Measurements from ENCODE around the gene RAPGEF2.

RAPGEF2 gene

GRCh38 chr4:159144112-159144694, 41.3 kb downstream of the RAPGEF2 start:
- no peak overlapping the region for H3K4me2 ChIP-seq (ENCODE audit: low read length, poor library complexity, severe bottlenecking)
- H3K36me3 ChIP-seq (ENCODE audit: control insufficient read depth in 1 of 2, insufficient read depth in 2 of 2, low read depth in 1 of 2, low read length in 2 of 2), result no peaks in the 10 kb centered on the region
- peaks cover 10% of the 10 kb centered on the region for H3K79me1 ChIP-seq (replicated peaks; ENCODE audit: low read length, poor library complexity, severe bottlenecking)
- no peak overlapping the region for H4K91ac ChIP-seq (ENCODE audit: low read length)
- H3K27ac ChIP-seq (ENCODE audit: low read length, poor library complexity, severe bottlenecking), result no peak overlapping the region
- no peak overlapping the region for H2AK5ac ChIP-seq (ENCODE audit: low read length, severe bottlenecking)
- H3K9ac ChIP-seq (ENCODE audit: low read length), result no peak overlapping the region
- no peak overlapping the region for H3K23ac ChIP-seq (ENCODE audit: low read length in 2 of 2)
- no peak overlapping the region for H3K14ac ChIP-seq (ENCODE audit: low read length in 2 of 2)
- no peak for DNase-seq
- no peak overlapping the region for H3K18ac ChIP-seq (ENCODE audit: low read depth in 1 of 2, low read length in 2 of 2)
- 100% methylated on average over 3 of the region's 4 CpGs for WGBS
- H2AFZ ChIP-seq (ENCODE audit: low read depth, low read length), result no peak overlapping the region
- H3K27me3 ChIP-seq (ENCODE audit: control insufficient read depth in 1 of 2, insufficient read depth in 1 of 2, low read length in 2 of 2), result no peaks in the 10 kb centered on the region
- no peak overlapping the region for H2BK120ac ChIP-seq (ENCODE audit: low read depth, low read length)
- peaks cover 2% of the 10 kb centered on the region for H3K4me1 ChIP-seq (ENCODE audit: control insufficient read depth, insufficient read depth, low read depth, low read length)
- H3K9me3 ChIP-seq (ENCODE audit: control insufficient read depth, low read length), result no peaks in the 10 kb centered on the region
- no peak overlapping the region for H3K4ac ChIP-seq (ENCODE audit: low read depth in 1 of 2, low read length in 2 of 2)
- H3K4me3 ChIP-seq (ENCODE audit: insufficient read depth in 1 of 2, low read depth in 1 of 2, low read length in 2 of 2), result no peak overlapping the region
- H2BK5ac ChIP-seq (ENCODE audit: low read depth, low read length, poor library complexity, severe bottlenecking), result no peak overlapping the region
- no peak overlapping the region for H2BK15ac ChIP-seq (ENCODE audit: low read depth, poor library complexity, severe bottlenecking)
- H4K8ac ChIP-seq (ENCODE audit: low read length), result no peak overlapping the region
- H2BK12ac ChIP-seq (ENCODE audit: low read length in 2 of 2), result no peak overlapping the region

GRCh38 chr4:159145318-159145991, 42.6 kb downstream of the RAPGEF2 start:
- Histone ChIP-seq H3K18ac (ENCODE audit: low read depth in 1 of 2, low read length in 2 of 2) (no peak overlapping the region), H3K14ac (ENCODE audit: low read length in 2 of 2) (no peak overlapping the region), H3K27me3 (ENCODE audit: control insufficient read depth in 1 of 2, insufficient read depth in 1 of 2, low read length in 2 of 2) (no peaks in the 10 kb centered on the region), H3K9ac (ENCODE audit: low read length) (no peak overlapping the region), H2BK120ac (ENCODE audit: low read depth, low read length) (no peak overlapping the region), H3K9me3 (ENCODE audit: control insufficient read depth, low read length) (no peaks in the 10 kb centered on the region), H2BK5ac (ENCODE audit: low read depth, low read length, poor library complexity, severe bottlenecking) (no peak overlapping the region), H3K27ac (ENCODE audit: low read length, poor library complexity, severe bottlenecking) (no peak overlapping the region), H4K8ac (ENCODE audit: low read length) (no peak overlapping the region), H2BK15ac (ENCODE audit: low read depth, poor library complexity, severe bottlenecking) (no peak overlapping the region), H3K4me3 (ENCODE audit: insufficient read depth in 1 of 2, low read depth in 1 of 2, low read length in 2 of 2) (no peak overlapping the region), H4K91ac (ENCODE audit: low read length) (no peak overlapping the region), H2BK12ac (ENCODE audit: low read length in 2 of 2) (no peak overlapping the region), H2AFZ (ENCODE audit: low read depth, low read length) (no peak overlapping the region), H3K4ac (ENCODE audit: low read depth in 1 of 2, low read length in 2 of 2) (no peak overlapping the region), H3K4me1 (ENCODE audit: control insufficient read depth, insufficient read depth, low read depth, low read length) (peaks cover 2% of the 10 kb centered on the region), H2AK5ac (ENCODE audit: low read length, severe bottlenecking) (no peak overlapping the region), H3K79me1 (replicated peaks; ENCODE audit: low read length, poor library complexity, severe bottlenecking) (peaks cover 12% of the 10 kb centered on the region), H3K23ac (ENCODE audit: low read length in 2 of 2) (no peak overlapping the region), H3K36me3 (ENCODE audit: control insufficient read depth in 1 of 2, insufficient read depth in 2 of 2, low read depth in 1 of 2, low read length in 2 of 2) (no peaks in the 10 kb centered on the region), H3K4me2 (ENCODE audit: low read length, poor library complexity, severe bottlenecking) (no peak overlapping the region)
- 99% methylated on average over 4 of the region's 4 CpGs for WGBS
- DNase-seq, result no peak

GRCh38 chr4:159145992-159146330, 43.1 kb downstream of the RAPGEF2 start:
- Histone ChIP-seq H2BK12ac (ENCODE audit: low read length in 2 of 2) (no peak overlapping the region), H3K9ac (ENCODE audit: low read length) (no peak overlapping the region), H3K36me3 (ENCODE audit: control insufficient read depth in 1 of 2, insufficient read depth in 2 of 2, low read depth in 1 of 2, low read length in 2 of 2) (no peaks in the 10 kb centered on the region), H2BK120ac (ENCODE audit: low read depth, low read length) (no peak overlapping the region), H2AK5ac (ENCODE audit: low read length, severe bottlenecking) (no peak overlapping the region), H3K18ac (ENCODE audit: low read depth in 1 of 2, low read length in 2 of 2) (no peak overlapping the region), H3K27ac (ENCODE audit: low read length, poor library complexity, severe bottlenecking) (no peak overlapping the region), H3K4me1 (ENCODE audit: control insufficient read depth, insufficient read depth, low read depth, low read length) (no peaks in the 10 kb centered on the region), H4K8ac (ENCODE audit: low read length) (no peak overlapping the region), H3K14ac (ENCODE audit: low read length in 2 of 2) (no peak overlapping the region), H2BK15ac (ENCODE audit: low read depth, poor library complexity, severe bottlenecking) (no peak overlapping the region), H4K91ac (ENCODE audit: low read length) (no peak overlapping the region), H3K9me3 (ENCODE audit: control insufficient read depth, low read length) (no peaks in the 10 kb centered on the region), H3K79me1 (replicated peaks; ENCODE audit: low read length, poor library complexity, severe bottlenecking) (peaks cover 16% of the 10 kb centered on the region), H2BK5ac (ENCODE audit: low read depth, low read length, poor library complexity, severe bottlenecking) (no peak overlapping the region), H3K27me3 (ENCODE audit: control insufficient read depth in 1 of 2, insufficient read depth in 1 of 2, low read length in 2 of 2) (no peaks in the 10 kb centered on the region), H3K4ac (ENCODE audit: low read depth in 1 of 2, low read length in 2 of 2) (no peak overlapping the region), H3K4me2 (ENCODE audit: low read length, poor library complexity, severe bottlenecking) (no peak overlapping the region), H2AFZ (ENCODE audit: low read depth, low read length) (no peak overlapping the region), H3K4me3 (ENCODE audit: insufficient read depth in 1 of 2, low read depth in 1 of 2, low read length in 2 of 2) (no peak overlapping the region), H3K23ac (ENCODE audit: low read length in 2 of 2) (no peak overlapping the region)
- no peak for DNase-seq
- 93% methylated on average over 1 of the region's 1 CpG for WGBS

GRCh38 chr4:159146488-159146887, 43.6 kb downstream of the RAPGEF2 start:
- H3K23ac ChIP-seq (ENCODE audit: low read length in 2 of 2), result no peak overlapping the region
- no peak overlapping the region for H2BK12ac ChIP-seq (ENCODE audit: low read length in 2 of 2)
- no peaks in the 10 kb centered on the region for H3K27me3 ChIP-seq (ENCODE audit: control insufficient read depth in 1 of 2, insufficient read depth in 1 of 2, low read length in 2 of 2)
- no peak overlapping the region for H2AFZ ChIP-seq (ENCODE audit: low read depth, low read length)
- no peak overlapping the region for H3K4ac ChIP-seq (ENCODE audit: low read depth in 1 of 2, low read length in 2 of 2)
- no peak overlapping the region for H4K8ac ChIP-seq (ENCODE audit: low read length)
- H2BK15ac ChIP-seq (ENCODE audit: low read depth, poor library complexity, severe bottlenecking), result no peak overlapping the region
- peaks cover 16% of the 10 kb centered on the region for H3K79me1 ChIP-seq (replicated peaks; ENCODE audit: low read length, poor library complexity, severe bottlenecking)
- H3K9me3 ChIP-seq (ENCODE audit: control insufficient read depth, low read length), result no peaks in the 10 kb centered on the region
- no peak overlapping the region for H4K91ac ChIP-seq (ENCODE audit: low read length)
- no peak overlapping the region for H2BK5ac ChIP-seq (ENCODE audit: low read depth, low read length, poor library complexity, severe bottlenecking)
- H3K4me2 ChIP-seq (ENCODE audit: low read length, poor library complexity, severe bottlenecking), result no peak overlapping the region
- no peak overlapping the region for H3K18ac ChIP-seq (ENCODE audit: low read depth in 1 of 2, low read length in 2 of 2)
- no peak overlapping the region for H3K14ac ChIP-seq (ENCODE audit: low read length in 2 of 2)
- H2BK120ac ChIP-seq (ENCODE audit: low read depth, low read length), result no peak overlapping the region
- H3K4me3 ChIP-seq (ENCODE audit: insufficient read depth in 1 of 2, low read depth in 1 of 2, low read length in 2 of 2), result no peak overlapping the region
- no peaks in the 10 kb centered on the region for H3K36me3 ChIP-seq (ENCODE audit: control insufficient read depth in 1 of 2, insufficient read depth in 2 of 2, low read depth in 1 of 2, low read length in 2 of 2)
- no peak for DNase-seq
- no peak overlapping the region for H2AK5ac ChIP-seq (ENCODE audit: low read length, severe bottlenecking)
- H3K27ac ChIP-seq (ENCODE audit: low read length, poor library complexity, severe bottlenecking), result no peak overlapping the region
- H3K4me1 ChIP-seq (ENCODE audit: control insufficient read depth, insufficient read depth, low read depth, low read length), result no peaks in the 10 kb centered on the region
- no peak overlapping the region for H3K9ac ChIP-seq (ENCODE audit: low read length)

All from mesenchymal stem cell (in vitro differentiated cells and primary cell).